H9 (cell line): ENCODE data around the gene CISD3. TPM values are rescaled to one million over a fixed set of nuclear protein-coding genes. Genes with fewer than 3 reads are reported as not detected.

ENCODE experiments used
- DNase-seq: peaks from one replicate; pipeline ENCODE4 v3.0.0-alpha.2; 2017
- H2AFZ ChIP-seq: one replicate; pipeline ENCODE4 v1.6.1; 2013; ENCODE audit warnings: mild to moderate bottlenecking, low read length, control low read depth, moderate library complexity
- H2AK5ac ChIP-seq: 2 replicates; pipeline ENCODE4 v1.6.1; 2013; ENCODE audit warnings: low read length, control low read depth, mixed read lengths; ENCODE audit not compliant: insufficient read length
- H2BK120ac ChIP-seq: one replicate; pipeline ENCODE4 v1.6.1; 2013; ENCODE audit warnings: low read depth, mild to moderate bottlenecking, low read length, control low read depth, inconsistent platforms; ENCODE audit not compliant: poor library complexity, severe bottlenecking
- H2BK12ac ChIP-seq: 2 replicates; pipeline ENCODE4 v1.6.1; 2013; ENCODE audit warnings: low read length, control low read depth, mixed read lengths, low read depth; ENCODE audit not compliant: insufficient read length
- H2BK15ac ChIP-seq: 2 replicates; pipeline ENCODE4 v1.6.1; 2013; ENCODE audit warnings: low read depth, low read length, control low read depth
- H2BK20ac ChIP-seq: one replicate; pipeline ENCODE4 v1.6.1; 2013; ENCODE audit warnings: low read depth, mild to moderate bottlenecking, low read length, control low read depth, inconsistent platforms; ENCODE audit not compliant: poor library complexity, severe bottlenecking
- H2BK5ac ChIP-seq: 2 replicates; pipeline ENCODE4 v1.6.1; 2013; ENCODE audit warnings: low read length, control low read depth, mixed read lengths; ENCODE audit not compliant: insufficient read length
- H3K14ac ChIP-seq: 2 replicates; pipeline ENCODE4 v1.6.1; 2013; ENCODE audit warnings: low read length, control low read depth; ENCODE audit not compliant: insufficient read depth
- H3K18ac ChIP-seq: 2 replicates; pipeline ENCODE4 v1.6.1; 2013; ENCODE audit warnings: low read depth, mild to moderate bottlenecking, mixed read lengths, low read length, control low read depth; ENCODE audit not compliant: insufficient read length
- H3K23ac ChIP-seq: 2 replicates; pipeline ENCODE4 v1.6.1; 2013; ENCODE audit warnings: low read length, control low read depth, mixed read lengths, low read depth; ENCODE audit not compliant: insufficient read length
- H3K23me2 ChIP-seq: 2 replicates; pipeline ENCODE4 v1.6.1; 2013; ENCODE audit warnings: low read depth, mild to moderate bottlenecking, mixed read lengths, low read length, control low read depth; ENCODE audit not compliant: insufficient read length, poor library complexity, severe bottlenecking
- H3K27ac ChIP-seq: 2 replicates; pipeline ENCODE4 v1.5.1; 2013; ENCODE audit warnings: low read length, control low read depth, mixed read lengths, low read depth; ENCODE audit not compliant: insufficient read length
- H3K27me3 ChIP-seq: 2 replicates; pipeline ENCODE4 v1.6.1; 2013; ENCODE audit warnings: low read length, control low read depth, inconsistent platforms; ENCODE audit not compliant: insufficient read depth
- H3K4ac ChIP-seq: 2 replicates; pipeline ENCODE4 v1.6.1; 2013; ENCODE audit warnings: low read depth, mild to moderate bottlenecking, control low read depth, inconsistent platforms, low read length, moderate library complexity
- H3K4me1 ChIP-seq: 2 replicates; pipeline ENCODE4 v1.6.1; 2013; ENCODE audit warnings: low read length, control low read depth, inconsistent platforms; ENCODE audit not compliant: insufficient read depth
- H3K4me2 ChIP-seq: 2 replicates; pipeline ENCODE4 v1.6.1; 2013; ENCODE audit warnings: low read length, control low read depth, mixed read lengths; ENCODE audit not compliant: insufficient read length, insufficient read depth
- H3K56ac ChIP-seq: 2 replicates; pipeline ENCODE4 v1.6.1; 2013; ENCODE audit warnings: low read depth, mild to moderate bottlenecking, mixed read lengths, low read length, control low read depth; ENCODE audit not compliant: insufficient read length
- H3K79me1 ChIP-seq: 2 replicates; pipeline ENCODE4 v1.6.1; 2013; ENCODE audit warnings: low read depth, mild to moderate bottlenecking, moderate library complexity, low read length, control low read depth, inconsistent platforms; ENCODE audit not compliant: insufficient read depth, poor library complexity, severe bottlenecking
- H3K79me2 ChIP-seq: 2 replicates; pipeline ENCODE4 v1.6.1; 2013; ENCODE audit warnings: low read length, control low read depth, inconsistent platforms; ENCODE audit not compliant: insufficient read depth
- H3K9ac ChIP-seq: 2 replicates; pipeline ENCODE4 v1.6.1; 2013; ENCODE audit warnings: low read length, control low read depth, mixed read lengths; ENCODE audit not compliant: insufficient read length; ENCODE audit errors: extremely low read depth
- H3K9me3 ChIP-seq: one replicate; pipeline ENCODE4 v1.6.1; 2013; ENCODE audit warnings: low read depth, low read length, inconsistent platforms; ENCODE audit not compliant: control insufficient read depth
- H3T11ph ChIP-seq: one replicate; pipeline ENCODE4 v1.6.1; 2013; ENCODE audit warnings: mild to moderate bottlenecking, low read length, control low read depth, inconsistent platforms
- H4K20me1 ChIP-seq: one replicate; pipeline ENCODE4 v1.6.1; 2013; ENCODE audit not compliant: control insufficient read depth, insufficient read length, insufficient read depth
- H4K5ac ChIP-seq: 2 replicates; pipeline ENCODE4 v1.6.1; 2013; ENCODE audit warnings: low read depth, mild to moderate bottlenecking, mixed read lengths, low read length, control low read depth; ENCODE audit not compliant: insufficient read length
- H4K8ac ChIP-seq: replicated peaks from 2 replicates; pipeline ENCODE4 v1.6.1; 2013; ENCODE audit warnings: low read length, control low read depth, mixed read lengths, low read depth; ENCODE audit not compliant: insufficient read length
- H4K91ac ChIP-seq: 2 replicates; pipeline ENCODE4 v1.6.1; 2013; ENCODE audit warnings: low read depth, mild to moderate bottlenecking, moderate library complexity, mixed read lengths, low read length, control low read depth; ENCODE audit not compliant: insufficient read length
- H3K27ac Mint-ChIP-seq, 3 experiments: 2 replicates in 2 of 3; 3 replicates in 1 of 3; pipeline ENCODE4 v1.8.0; 2020 to 2021; ENCODE audit warnings: mixed read lengths in 3 of 3, mild to moderate bottlenecking in 1 of 3, moderate library complexity in 1 of 3
- H3K27me3 Mint-ChIP-seq: 2 replicates; pipeline ENCODE4 v1.8.0; 2021; ENCODE audit warnings: low read depth, mild to moderate bottlenecking, moderate library complexity, mixed read lengths
- H3K36me3 Mint-ChIP-seq, 3 experiments: 2 replicates in 2 of 3; 3 replicates in 1 of 3; pipeline ENCODE4 v1.8.0; 2020 to 2021; ENCODE audit warnings: low read depth in 3 of 3, mixed read lengths in 3 of 3; ENCODE audit not compliant: insufficient read depth in 1 of 3
- H3K4me1 Mint-ChIP-seq, 2 experiments: 2 replicates each; pipeline ENCODE4 v1.8.0; 2020; ENCODE audit warnings: mixed read lengths in 2 of 2
- H3K4me3 Mint-ChIP-seq, 2 experiments: 2 replicates in 1 of 2; 3 replicates in 1 of 2; pipeline ENCODE4 v1.8.0; 2020 to 2021; ENCODE audit warnings: mild to moderate bottlenecking in 2 of 2, mixed read lengths in 2 of 2, moderate library complexity in 1 of 2
- H3K9me3 Mint-ChIP-seq, 2 experiments: 2 replicates in 1 of 2; 3 replicates in 1 of 2; pipeline ENCODE4 v1.8.0; 2020; ENCODE audit warnings: mild to moderate bottlenecking in 2 of 2, mixed read lengths in 2 of 2, moderate library complexity in 1 of 2
- CTCF ChIP-seq: fragments of 200-600 bp; sonication (generic); conservative IDR thresholded peaks from 3 replicates; pipeline ENCODE4 v1.8.0; 2021; ENCODE audit warnings: antibody characterized with exemption, mild to moderate bottlenecking
- WGBS: extraction: QIAGEN DNeasy Blood & Tissue Kit; methylation state at CpG from one replicate; pipeline ENCODE4 v1.1.7; 2013; ENCODE audit warnings: missing lambda C conversion rate, low lambda C conversion rate, mixed read lengths; ENCODE audit not compliant: insufficient read length; ENCODE audit errors: extremely low coverage; 5-methylcytosine and 5-hydroxymethylcytosine counted together
- total RNA-seq: library from RNA; stranded (reverse); gene quantifications from 2 replicates; pipeline ENCODE4 v1.2.1, GENCODE V29; 2021

CISD3 gene
- total RNA-seq, 1 experiment from 2014 or later = 10.7 TPM

GRCh38 chr17:38733982-38734973, 4.1 kb downstream of the CISD3 start:
- Histone ChIP-seq H3K4me2 (no peak overlapping the region), H2BK5ac (no peak overlapping the region), H4K8ac (no peak overlapping the region), H3K23ac (no peak overlapping the region), H3K4ac (no peak overlapping the region), H3T11ph (no peak overlapping the region), H2BK15ac (no peak overlapping the region), H4K5ac (no peak overlapping the region), H3K4me1 (peaks cover 2% of the 10 kb centered on the region; the same call in 1 of the 2 replicates), H3K56ac (no peak overlapping the region), H3K79me1 (no peaks in the 10 kb centered on the region), H2BK12ac (no peak overlapping the region), H2BK120ac (no peak overlapping the region), H2BK20ac (no peak overlapping the region), H2AFZ (no peak overlapping the region), H3K27me3 (0 out of 2 replicates have a peak, but pooled peaks cover 2% of the 10 kb centered on the region), H3K9ac (no peak overlapping the region), H2AK5ac (no peak overlapping the region), H3K27ac (no peak overlapping the region), H3K18ac (no peak overlapping the region), H3K23me2 (peaks cover 5% of the 10 kb centered on the region), H4K20me1 (no peaks in the 10 kb centered on the region), H3K14ac (no peak overlapping the region), H3K9me3 (no peaks in the 10 kb centered on the region), H4K91ac (no peak overlapping the region), H3K79me2 (no peaks in the 10 kb centered on the region)
- Mint-ChIP-seq H3K36me3 (peaks cover 20 to 54% (median 46%) of the 10 kb centered on the region in 3 experiments; a peak in 6 of 7 replicates), H3K4me1 (peaks cover 10 to 24% of the 10 kb centered on the region in 2 experiments), H3K9me3 (no peaks in the 10 kb centered on the region; a peak in 1 of 5 replicates), H3K27ac (peak overlapping the region in 1 of 3 experiments; percentile 40; a peak in 1 of 7 replicates), H3K4me3 (peak overlapping the region in 1 of 2 experiments; percentile 9; a peak in 1 of 5 replicates), H3K27me3 (peaks cover 9% of the 10 kb centered on the region)
- TF ChIP-seq CTCF = peak; percentile 48
- no CpG with 5 or more reads among the region's 15 CpGs for WGBS
- DNase-seq = peak; percentile 70
